Stimulated activated CD8-positive, alpha-beta memory T cell treated with anti-CD3 and anti-CD28 coated beads, Interleukin-15, amount 100 ng/mL, for 4 hours (primary cell): ENCODE measurements around the gene RTN4R.

ENCODE experiments used
- DNase-seq, 2 donors: peaks; one replicate each; pipeline ENCODE4 v3.0.0-alpha.2; 2020; ENCODE audit warnings: low read depth in 2 of 2

The RTN4R gene

DNA sequence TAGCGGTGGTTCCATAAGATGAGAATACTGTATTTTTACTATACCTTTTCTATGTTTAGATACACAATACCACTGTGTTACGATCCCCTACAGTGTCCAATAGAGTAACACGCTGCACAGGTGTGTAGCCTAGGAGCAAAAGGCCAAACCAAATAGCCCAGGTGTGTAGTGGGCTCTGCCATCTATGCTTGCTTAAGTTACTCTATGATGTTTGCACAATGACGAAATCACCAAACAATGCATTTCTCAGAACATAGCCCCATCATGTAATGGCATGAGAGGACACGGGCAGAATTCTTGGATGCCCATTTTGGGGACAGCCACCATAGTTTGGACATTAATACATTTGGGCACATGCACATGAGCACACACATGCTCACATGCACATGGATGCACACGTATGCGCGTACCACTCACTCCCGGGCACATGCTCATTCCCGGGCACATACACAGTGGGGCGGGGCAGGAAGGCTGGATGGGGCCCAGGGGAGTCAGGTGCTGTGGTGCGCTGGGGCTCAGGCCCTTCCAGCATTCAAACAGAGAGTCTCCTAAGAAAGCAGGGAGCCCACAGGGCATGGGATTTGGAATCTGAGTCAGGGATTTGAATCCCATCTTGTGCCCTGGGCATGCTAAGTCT, 51.1 kb downstream of the RTN4R start:
- DNase-seq, result no peak

DNA sequence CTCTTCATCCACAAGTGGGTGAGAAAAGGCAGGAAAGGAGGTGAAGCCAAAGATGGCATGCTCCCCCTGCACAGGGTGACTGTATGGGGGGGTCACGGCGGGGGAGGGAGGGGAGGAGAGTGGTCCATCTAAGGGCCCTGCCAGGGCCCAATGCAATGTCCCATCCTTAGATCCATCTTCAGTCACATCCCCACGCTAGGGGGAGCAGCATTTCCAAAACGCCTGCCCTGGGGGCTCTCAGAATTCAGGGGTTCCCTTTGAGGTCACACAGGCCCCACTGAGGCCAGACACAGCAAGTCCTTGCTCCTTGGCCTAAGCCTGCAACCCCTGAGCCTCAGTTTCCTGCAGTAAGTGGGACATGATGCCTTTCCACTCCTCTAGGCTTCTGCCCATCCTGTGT, 52.4 kb downstream of the RTN4R start:
- no peak for DNase-seq

DNA sequence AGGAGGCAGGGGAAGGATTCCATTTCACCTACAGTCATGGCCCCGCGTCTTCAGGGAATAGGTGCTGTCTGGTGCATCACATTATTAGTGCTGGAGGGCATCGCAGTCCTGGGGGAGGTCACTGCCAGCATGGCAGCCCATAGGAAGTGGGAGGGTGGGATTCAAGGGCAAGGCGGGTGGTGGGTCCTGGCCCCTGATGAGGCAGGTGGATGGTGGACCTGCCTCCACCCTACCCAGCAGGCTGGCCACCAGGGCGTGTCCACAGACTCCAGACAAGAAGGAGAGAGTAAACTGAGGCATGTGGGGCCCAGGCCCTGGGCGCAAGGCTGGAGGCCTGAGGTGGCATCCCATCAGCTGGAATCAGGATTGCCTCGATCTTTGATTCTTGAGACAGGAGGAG, 53.3 kb downstream of the RTN4R start:
- DNase-seq, result no peak

DNA sequence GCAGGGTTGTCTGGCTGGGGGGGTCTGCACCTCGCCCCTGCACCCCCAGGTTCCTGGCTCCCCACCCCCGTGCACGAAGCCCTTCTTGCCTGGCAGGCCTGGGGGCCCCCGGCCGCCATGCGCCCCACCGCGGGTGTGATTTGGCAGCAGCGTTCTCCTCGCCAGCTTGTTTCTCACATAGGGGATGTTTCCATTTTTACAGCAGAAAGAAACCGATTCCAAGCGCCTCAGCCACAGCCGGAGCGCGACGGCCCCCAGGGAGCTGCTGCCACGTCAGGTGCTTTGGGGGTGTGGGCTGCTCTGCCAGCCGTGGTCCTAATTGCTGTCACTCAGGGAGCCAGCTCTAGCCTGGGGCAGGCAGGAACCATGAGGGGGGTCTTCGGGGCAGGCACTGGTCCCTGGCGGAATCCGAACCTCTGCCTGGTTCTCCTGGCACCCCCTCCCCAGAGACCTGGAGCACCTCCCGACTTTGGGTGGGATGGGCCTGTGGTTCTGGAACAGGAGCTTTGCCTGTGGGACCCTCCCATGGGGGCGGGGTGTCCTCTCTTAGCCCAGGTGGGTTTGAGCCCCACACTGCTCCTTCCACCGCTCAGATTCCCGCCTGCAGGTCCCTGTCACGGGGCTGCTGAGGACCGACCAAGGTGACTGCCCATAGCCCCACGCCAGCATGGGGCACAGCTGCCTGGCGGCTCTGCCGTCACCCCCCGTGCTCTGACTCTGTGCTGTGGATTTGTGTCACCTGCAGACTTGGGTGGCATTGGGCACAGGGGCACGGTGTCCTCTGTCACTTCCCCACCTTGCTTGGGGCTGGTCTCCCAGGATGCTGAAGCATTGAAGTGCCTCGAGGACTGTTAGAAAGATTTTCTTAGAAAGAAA, 54.0 kb downstream of the RTN4R start:
- no peak for DNase-seq

DNA sequence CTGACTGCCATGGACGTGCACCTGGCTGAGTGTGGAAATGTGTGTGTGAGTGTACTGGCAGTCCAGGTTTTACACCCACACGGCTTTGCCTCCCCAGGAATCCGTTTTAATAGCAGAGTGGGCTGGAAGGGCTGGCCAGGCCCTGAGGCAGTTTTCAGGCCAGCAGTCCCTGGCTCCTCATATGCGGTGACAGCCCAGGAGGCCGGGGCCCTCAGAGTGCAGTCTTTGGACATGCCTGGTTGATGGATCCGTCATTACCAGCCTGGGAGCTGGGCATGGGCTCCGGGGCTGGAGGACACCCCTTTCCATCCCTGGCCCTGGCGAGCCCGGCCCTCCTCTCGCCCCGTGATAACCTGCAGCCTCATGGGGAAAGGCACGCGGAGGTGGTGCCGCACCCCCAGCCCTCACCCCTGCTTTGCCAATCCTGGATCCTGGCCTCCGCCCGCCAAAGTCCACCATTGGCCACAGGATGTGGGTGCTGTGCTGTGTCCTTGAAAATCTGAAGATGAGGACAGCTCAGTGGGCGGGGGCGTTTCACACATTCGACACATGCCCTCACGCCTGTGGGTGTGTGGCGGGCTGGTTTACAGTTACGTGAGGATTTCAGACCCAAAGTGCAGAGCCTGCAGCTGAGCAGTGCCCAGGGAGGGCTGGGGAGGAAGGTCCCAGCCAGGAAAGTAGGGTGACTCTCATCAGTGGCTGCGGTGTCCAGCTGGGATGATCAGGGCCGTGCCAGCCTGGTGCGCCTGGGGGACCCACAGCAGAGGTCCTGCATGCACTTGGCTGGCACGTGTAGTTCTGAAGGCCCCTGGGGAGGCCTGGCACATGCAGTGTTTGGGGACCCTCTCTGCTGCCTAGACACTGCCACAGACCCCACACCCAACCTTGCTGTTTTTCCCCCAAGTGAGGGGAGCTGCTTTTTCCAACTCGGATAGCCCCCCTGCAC, 55.1 kb downstream of the RTN4R start:
- DNase-seq, result no peak

DNA sequence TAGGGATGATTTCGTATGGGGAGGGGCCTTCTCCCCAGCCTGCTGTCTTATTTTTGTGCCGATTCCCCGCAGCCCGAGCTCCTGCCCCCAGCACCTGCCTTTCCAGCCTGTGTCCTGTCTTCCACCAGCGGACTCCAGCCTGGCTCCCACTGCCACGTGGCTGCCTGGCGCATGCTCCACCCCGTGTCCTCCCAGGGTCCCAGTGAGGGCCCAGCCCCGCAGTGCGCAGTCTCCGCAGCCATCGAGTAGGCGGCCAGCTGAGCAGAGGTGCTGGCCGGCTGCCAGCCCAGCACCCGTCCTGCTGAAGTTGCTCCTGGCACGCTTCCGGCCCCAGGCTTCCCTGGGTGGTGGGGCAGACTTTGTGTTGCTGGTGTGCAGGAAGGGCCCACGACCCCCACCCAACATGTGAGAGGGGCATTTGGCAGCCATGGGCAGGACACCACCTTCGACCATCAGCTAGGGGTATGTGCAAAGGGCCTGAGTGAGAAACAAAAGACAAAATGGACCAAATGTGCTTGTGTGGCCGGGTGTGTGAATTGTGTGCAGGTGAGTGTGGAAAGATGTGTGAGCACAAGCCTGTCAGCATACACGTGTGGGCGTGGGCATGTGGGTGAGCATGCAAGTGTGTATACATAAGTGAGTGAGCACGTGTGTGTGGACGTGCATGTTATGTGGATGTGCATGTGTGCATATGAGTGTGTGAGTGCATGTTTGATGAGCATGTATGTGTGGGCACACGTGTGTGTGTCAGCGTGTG, 55.9 kb downstream of the RTN4R start:
- DNase-seq, result no peak

DNA sequence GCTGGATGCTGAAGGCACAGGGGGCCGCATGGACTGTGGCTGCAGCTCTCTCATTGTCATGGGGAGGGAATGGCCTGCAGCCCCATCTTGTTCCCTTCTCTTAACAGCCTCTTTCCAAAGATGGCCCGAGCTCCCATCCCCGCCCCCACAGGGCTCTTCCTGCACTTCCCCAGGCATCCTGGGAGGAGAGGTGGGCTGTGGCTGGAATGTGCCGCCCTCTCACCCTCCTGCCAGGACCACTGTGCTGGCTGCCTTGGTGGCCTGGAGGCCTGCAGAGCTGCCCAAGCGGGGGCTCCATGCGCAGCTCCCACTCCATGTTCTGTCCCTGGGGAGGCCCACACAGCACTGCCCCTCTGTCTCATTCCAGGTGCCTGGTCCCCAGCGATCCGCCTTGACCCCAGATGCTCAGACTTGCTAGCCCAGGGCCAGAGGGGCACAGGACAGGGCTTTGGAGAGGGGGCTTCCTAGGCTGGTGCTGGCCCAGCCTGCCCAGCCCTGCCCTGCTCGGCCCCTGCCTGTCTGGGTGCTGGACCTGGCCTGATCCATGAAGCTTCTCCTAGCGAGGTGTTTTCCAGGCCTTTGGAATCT, 56.6 kb downstream of the RTN4R start:
- DNase-seq, result no peak

DNA sequence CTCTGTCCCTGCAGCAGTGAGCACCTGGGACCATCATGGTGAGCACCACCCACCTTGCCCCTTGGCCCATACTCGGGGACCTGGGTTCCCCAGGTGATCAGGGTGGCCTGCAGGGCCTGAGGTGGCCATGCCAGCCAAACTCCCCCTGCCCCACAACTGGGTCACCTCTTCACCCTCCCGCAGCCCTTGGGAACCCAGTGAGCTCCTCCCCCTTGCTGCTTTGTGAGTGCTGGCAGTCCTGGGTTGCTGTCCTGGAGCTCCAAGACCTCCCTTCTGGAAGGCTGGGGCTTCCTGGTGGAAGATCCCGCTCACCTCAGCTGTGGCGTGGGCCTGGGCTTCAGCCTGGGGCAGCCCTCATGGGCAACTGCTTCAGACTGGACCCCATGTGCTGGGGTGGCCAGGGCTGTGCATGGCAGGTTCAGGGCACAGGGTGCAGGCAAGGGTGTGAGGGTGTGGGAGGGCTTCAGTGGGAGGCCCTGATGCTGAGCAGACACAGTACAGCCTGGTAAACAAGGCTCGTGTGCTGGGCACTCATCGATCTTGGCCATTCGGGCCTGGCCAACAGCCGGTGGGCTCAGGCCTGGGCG, 57.6 kb downstream of the RTN4R start:
- no peak for DNase-seq

DNA sequence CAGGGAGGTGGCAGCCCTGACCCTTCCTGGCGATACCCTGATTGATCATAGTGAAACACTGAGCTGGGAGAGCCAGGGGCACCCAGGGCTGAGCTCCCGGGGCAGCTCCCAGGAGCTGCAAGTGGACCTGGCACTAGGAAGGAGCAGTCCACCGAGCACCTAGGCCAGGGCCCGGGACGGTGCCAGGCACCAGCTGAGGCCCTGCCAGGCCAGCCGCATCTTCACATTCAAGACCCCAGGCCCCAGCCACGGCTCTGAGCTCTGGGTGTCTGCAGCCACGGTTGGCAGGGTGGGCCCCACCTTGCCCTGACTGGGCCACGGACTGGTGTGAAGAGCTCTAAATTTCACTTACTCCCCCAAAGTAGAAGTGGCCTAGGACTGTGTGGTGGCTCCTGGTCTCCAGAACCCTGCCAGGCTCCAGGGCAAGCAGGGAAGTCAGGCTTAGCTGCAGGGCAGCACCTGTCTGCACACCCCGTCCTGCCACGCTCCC, 58.3 kb downstream of the RTN4R start:
- DNase-seq, result no peak

DNA sequence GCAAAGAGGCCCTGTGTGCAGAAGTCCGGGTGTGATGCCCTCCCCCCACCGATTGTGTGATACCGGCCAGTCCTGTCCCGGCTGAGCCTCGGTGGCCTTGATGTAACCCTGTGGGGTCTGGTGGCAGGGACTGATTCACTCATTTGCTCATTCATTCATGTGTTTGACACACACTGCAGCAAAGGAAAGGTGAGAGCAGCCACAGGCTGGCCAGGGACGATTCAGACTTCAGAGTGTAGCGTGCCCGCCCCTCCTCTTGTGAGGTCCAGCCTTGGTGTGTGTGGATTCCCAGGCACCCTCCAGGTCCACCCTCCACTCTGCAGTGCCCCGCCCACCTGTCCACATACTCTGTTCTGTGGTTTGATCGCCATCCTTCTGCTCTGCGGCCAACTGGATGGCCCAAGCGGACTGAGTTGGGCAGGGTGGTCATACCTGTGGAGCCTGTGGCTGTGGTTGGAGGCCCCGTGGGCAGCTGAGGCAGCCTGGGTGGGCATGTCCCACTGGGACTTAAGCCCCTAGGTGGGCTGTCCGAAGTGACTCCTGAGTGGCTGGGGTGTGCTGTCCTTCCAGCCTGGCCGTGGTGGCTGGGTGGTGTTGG, 59.3 kb downstream of the RTN4R start:
- no peak for DNase-seq

DNA sequence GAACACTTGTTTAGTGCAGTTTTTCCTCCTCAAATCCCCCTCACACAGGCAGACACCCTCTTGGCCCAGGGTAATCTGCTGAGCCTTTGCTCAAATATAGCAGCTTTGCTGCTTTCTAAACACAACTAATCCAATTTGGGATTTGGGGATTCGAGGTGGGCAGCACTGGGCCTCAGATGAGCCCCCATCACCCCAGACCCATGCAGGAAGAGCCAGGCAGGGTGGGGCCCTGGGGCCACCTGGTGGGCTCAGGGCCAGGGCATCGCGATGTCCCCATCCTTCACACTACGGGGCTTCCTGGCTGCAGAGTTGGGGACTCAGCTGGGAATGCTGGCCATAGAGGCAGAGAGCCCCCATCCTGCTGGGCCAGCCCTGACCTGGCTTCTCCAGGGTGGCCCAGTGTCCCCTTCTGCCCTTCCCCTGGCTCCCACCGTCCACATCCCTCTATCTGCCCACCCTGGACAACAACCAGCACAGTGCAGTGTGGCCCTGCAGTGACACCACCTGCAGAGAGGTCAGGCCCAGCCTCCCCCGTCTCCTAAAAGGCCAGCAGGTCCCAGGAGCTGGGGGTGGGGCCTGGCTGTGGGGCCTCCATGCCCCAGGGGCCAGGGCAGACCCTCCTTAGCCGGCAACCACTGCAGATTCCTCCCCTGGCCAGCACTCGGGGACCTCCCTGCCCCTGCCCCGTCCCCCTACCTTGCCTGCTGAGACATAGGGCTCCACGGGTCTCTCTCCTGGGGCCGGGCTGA, 60.7 kb downstream of the RTN4R start:
- DNase-seq, result no peak

DNA sequence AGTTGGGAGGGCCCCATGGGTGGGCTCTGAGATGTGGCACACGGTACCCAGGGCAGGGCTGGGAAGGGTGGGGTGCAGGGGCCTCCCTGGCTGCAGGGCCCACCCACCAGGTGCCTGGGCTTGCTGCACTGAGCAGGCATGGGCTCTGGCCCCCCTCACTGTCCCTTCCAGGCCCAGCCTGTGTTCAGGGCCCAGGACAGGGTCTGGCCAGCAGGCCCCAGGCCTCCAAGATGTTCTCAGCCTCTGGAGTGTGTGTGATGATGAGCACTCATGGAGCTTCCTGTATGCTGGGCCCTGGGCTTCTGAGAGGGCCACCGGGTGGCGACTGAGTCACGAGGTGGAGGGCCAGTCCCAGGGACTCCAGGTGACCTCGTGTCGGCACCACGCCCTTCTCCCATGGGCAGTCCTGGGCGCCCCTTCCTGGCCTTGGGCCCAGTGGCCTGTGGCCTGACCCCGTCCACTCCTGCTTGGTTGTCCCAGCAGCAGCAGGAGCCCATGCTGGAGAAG, 61.4 kb downstream of the RTN4R start:
- DNase-seq, result no peak

DNA sequence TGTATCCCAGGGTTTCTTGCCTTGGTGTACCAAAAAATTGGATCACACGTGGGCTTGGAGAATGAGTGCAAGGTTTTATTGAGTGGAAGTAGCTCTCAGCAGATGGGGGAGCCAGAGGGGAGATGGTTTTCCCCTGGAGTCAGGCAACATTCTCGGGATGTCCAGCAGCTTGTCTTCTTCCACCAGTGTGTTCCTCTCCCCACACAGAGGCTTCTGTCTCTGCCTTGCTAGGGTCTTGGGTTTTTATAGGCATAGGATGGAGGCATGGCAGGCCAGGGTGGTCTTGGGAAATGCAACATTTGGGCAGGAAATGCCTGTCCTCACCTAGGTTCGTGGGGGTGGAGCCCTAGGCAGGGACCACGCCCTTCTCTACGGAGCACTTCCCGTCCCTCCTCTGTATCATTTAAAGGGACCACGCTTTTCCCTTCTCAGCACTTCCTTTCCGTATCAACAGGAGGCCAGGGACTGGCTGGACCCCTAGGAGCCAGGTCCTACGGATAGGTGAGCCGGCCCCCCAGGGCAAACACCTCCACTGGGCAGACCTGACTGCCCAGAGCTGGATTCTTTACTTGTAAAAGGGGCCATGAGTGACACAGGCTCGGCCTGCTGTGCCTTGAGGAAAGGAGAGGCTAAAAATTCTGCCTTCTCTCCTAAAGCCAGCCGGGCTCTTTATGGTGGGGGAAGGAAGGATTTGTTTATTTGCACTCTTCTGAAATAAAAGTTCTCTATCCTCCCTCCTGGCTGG, 62.0 kb downstream of the RTN4R start:
- DNase-seq, result peak; percentile 43 to 46

DNA sequence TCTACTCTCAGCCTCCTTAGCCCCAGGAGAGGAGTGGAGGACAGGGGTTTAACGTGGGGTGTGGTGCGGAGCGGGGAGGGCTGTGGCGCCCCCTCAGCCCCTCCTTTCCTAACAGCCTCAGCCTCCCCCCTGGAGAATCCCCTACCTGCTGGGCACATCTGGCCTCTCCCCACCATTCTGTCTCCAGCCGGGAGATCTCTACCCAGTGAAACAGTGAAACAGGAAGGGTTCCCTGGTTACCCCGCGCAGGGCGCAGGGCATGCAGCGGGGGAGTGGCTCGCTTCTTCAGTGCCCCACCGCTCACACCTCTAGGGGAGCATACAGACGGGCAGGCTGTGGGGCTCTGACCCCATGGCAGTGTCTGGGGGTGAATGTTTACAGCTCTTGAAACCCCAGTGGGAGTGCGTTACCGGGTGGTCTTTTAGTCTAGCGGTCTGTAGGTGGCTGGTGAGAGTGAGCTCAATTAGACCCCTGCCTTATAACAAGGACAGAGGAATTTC, 62.6 kb downstream of the RTN4R start:
- DNase-seq, result no peak

DNA sequence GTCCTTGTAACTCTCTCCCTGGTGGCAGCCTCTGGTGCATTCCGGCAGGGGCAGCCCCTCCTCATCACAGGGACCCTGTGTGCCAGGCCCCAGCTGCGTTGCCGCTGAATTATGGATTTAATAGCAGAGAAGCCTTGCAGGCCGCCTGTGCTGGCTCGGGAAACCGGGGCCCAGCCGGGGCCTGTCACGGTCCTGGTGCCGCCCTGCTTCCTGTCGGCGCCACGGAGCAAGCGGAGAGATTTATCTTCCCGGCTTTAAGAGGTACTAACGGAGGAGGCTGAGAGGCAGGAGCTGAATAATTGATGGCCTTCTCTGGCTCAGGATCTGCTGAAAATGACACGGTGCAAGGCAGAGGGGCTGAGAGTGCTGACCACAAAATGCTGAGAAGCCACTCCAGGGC, 63.3 kb downstream of the RTN4R start:
- DNase-seq, result no peak

DNA sequence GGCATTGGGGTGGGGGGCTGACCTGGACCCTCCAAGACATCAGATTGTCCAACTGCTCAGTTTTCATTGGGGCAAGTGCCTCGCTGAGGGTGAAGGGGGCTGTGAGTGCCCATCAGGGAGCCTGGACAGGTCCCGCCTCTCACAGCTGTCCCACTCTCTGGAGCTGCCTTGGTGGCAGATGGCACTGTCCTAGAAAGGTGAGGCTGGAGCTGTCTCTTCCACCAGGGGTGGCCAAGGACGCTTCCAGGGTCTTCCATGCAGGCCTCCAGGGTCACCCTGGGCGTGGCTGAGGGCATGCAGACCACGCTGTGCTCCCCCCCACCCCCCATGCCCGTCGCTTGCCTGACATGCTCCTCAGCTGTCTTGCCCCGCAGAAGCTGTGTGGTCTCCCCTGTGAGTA, 63.8 kb downstream of the RTN4R start:
- DNase-seq, result no peak

DNA sequence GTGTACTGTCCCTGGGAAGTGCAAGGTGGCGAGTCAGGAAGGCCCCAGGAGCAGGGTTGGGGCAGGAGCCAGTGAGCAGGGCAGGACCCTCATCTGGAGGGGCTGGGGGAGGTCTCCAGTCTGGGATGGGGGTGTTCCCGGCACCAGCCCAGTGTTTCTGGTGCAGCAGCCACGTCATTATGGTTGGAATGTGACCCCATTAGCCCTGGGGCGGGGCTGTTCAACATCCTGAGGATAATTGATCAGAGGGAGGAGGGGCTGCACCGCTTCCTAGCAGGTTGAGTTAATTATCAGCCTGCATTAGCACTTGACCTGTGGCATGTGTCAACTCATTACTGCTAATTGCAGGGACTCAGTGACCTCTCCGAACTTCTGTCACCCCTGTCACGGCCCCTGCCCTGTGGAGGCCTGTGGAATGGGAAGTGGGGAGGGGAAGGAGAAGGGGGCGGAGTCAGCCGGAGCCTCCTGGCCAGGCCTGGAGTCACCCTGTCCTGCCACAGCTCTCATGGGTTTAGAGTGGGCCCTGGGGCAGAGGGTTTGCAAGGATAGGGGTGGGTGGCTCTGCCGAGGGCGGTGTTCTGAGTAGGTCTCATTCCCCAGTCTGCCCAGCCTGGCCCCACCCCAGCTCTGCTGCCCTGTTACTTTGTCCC, 64.4 kb downstream of the RTN4R start:
- DNase-seq, result no peak

DNA sequence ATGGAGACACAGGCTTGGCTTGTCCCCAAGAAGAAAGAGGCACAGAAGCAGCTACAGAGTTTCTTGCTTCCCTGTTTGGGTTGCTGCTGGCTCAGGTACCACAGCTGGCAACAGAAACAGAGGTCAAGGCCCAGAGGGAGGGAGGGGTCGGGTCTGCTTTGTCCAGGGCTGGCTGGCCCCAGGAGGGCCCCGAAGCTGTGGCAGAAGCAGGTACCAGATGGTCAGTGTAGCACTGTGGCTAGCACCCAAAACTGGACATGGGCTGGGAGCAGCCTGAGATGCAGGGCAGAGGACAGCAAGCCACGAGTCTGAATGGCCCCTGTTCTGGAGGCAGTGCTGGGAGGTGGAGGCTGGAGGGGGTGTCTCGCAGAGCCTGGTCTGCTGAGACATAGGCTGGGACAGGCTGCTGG, 65.0 kb downstream of the RTN4R start:
- no peak for DNase-seq
